Panc1 (cell line): ENCODE measurements around the gene ROBO3. TPM values are rescaled to one million over a fixed set of nuclear protein-coding genes. Genes with fewer than 3 reads are reported as not detected.

Source experiments
- ATAC-seq: fragments of 200-7000 bp; cut with Tn5 transposase; 2 replicates; pipeline ENCODE4 v1.9.1; 2020; ENCODE audit warnings: mild to moderate bottlenecking, moderate library complexity
- BruUV-seq: library from RNA; stranded (reverse); fragments of 400-500 nt; replicated peaks from 2 replicates; lab custom pipeline; 2021; lab: Mats Ljungman, UMichigan
- CTCF ChIA-PET: fragments of 300-600 bp; sonication (Branson Sonifier 250); formaldehyde crosslinking; loops from one replicate; lab custom pipeline; 2022; ENCODE audit warnings: antibody characterized with exemption; lab: Charles Lee
- POLR2A ChIA-PET: fragments of 300-600 bp; sonication (Branson Sonifier 250); formaldehyde crosslinking; loops from one replicate; lab custom pipeline; 2022; ENCODE audit warnings: antibody characterized with exemption; lab: Charles Lee
- DNase-seq: peaks from one replicate; pipeline ENCODE4 v3.0.0-alpha.2; 2010; ENCODE audit warnings: low read depth, low spot score
- H3K27ac ChIP-seq: 2 replicates; pipeline ENCODE4 v1.5.1; 2011; ENCODE audit warnings: mild to moderate bottlenecking, low read length, inconsistent platforms
- H3K27me3 ChIP-seq: fragments of 200-500 bp; sonication (Bioruptor generic); 2 replicates; pipeline ENCODE4 v1.6.0; 2014; ENCODE audit warnings: low read length, inconsistent platforms; ENCODE audit not compliant: control insufficient read depth, insufficient read depth
- H3K36me3 ChIP-seq: fragments of 200-500 bp; sonication (Bioruptor generic); 2 replicates; pipeline ENCODE4 v1.5.1; 2014; ENCODE audit warnings: inconsistent platforms, mild to moderate bottlenecking, low read length, moderate library complexity; ENCODE audit not compliant: control insufficient read depth, insufficient read depth
- H3K4me1 ChIP-seq: 2 replicates; pipeline ENCODE4 v1.5.1; 2011; ENCODE audit warnings: inconsistent platforms, mild to moderate bottlenecking, low read length, moderate library complexity; ENCODE audit not compliant: control insufficient read depth, insufficient read depth
- H3K4me3 ChIP-seq, 2 experiments: 2 replicates each; pipeline ENCODE4 v1.5.1; 2011 to 2012; ENCODE audit warnings: low read depth in 2 of 2, low read length in 2 of 2, mild to moderate bottlenecking in 2 of 2, inconsistent platforms in 1 of 2, moderate library complexity in 1 of 2
- H3K9me3 ChIP-seq: fragments of 200-500 bp; sonication (Bioruptor generic); 2 replicates; pipeline ENCODE4 v1.5.1; 2014; ENCODE audit warnings: low read depth, mild to moderate bottlenecking, inconsistent platforms, low read length, moderate library complexity; ENCODE audit not compliant: control insufficient read depth, insufficient read depth
- POLR2AphosphoS5 ChIP-seq: IDR thresholded peaks from 2 replicates; pipeline ENCODE4 v1.6.1; 2012; ENCODE audit warnings: mild to moderate bottlenecking, low read depth, low read length, moderate library complexity
- SIN3A ChIP-seq: IDR thresholded peaks from 2 replicates; pipeline ENCODE4 v1.6.1; 2012; ENCODE audit warnings: low read depth, mild to moderate bottlenecking, low read length, moderate library complexity, borderline replicate concordance; ENCODE audit not compliant: insufficient read depth
- TCF7L2 ChIP-seq: IDR thresholded peaks from 2 replicates; pipeline ENCODE4 v1.6.1; 2011; ENCODE audit warnings: mild to moderate bottlenecking, low read depth, low read length, inconsistent platforms
- in situ Hi-C: cut with HindIII; loops from 2 replicates; pipeline ENCODE4 v1.10.0; 2016; ENCODE audit warnings: low sequenced_read_pairs, low pct_unique_long_range_greater_than_20kb
- intact Hi-C: fragments of 100-400 bp; cut with micrococcal nuclease; formaldehyde crosslinking; loops from one replicate; pipeline ENCODE4 v1.10.0; 2022; ENCODE audit not compliant: unreplicated experiment
- total RNA-seq: library from RNA; stranded (reverse); gene quantifications from one replicate; pipeline ENCODE4 v1.2.1, GENCODE V29; 2021; ENCODE audit not compliant: unreplicated experiment
- TF ChIP-seq, protein P1 (sequence below), 2 experiments: IDR thresholded peaks; 2 replicates each; pipeline ENCODE4 v1.6.1; 2011 to 2012; ENCODE audit warnings: low read depth in 2 of 2, control low read depth in 1 of 2, low read length in 1 of 2, mild to moderate bottlenecking in 1 of 2, moderate library complexity in 1 of 2; ENCODE audit not compliant: insufficient read depth in 1 of 2
- TF ChIP-seq, protein P2 (sequence below): fragments of 450-650 bp; IDR thresholded peaks from 2 replicates; pipeline ENCODE4 v1.5.1; 2017; ENCODE audit warnings: mild to moderate bottlenecking

ROBO3 gene
- total RNA-seq, 1 experiment from 2014 or later, result 12.0 TPM

DNA sequence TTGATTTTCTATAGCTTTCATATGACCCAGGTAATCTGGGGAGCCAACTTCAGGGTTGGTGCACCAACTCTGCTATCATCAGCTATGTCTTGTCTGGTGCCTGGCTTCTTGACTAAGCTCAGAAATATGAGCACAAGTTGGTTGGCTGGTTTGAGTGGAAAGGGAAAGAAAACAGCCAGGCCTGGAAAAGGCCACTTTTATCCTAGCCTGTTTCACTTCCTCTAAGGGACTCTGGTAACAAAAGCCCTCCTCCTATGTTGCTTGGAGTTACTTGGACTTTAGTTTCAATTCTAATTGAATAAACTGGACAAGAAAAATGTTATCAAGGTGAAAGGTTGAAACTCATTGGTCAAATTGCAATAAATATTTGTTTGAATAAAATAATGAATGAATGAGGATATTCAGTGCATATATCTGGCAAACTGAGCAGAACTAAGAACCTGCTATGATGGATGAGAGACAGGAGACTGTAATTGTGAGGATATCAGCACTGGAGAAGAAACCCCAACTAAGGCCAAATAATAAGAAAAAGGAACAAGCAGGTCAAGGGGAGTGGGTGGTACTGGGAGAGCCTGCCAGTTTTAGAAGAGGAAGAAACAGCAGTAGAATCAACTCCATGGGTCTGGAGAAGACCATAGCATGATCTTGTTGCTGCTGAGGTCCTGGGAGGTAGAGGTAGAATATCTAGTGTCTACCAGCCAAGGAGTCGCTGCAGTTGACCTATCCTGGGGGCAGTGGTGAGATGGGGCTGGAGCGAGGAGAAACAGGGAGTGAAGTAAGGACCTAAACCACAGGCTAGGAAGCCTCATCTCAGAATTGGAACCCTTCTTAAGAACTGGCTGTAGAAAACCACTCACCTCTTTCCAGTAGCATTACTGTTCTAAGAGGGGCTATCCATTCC lies 24.2 kb downstream of the ROBO3 start:
- DNase-seq, result no peak
- Histone ChIP-seq H3K4me3 (no peak overlapping the region), H3K36me3 (no peaks in the 10 kb centered on the region), H3K4me1 (no peaks in the 10 kb centered on the region), H3K27me3 (peaks cover 9% of the 10 kb centered on the region), H3K27ac (no peak overlapping the region), H3K9me3 (no peaks in the 10 kb centered on the region)
- TF ChIP-seq TCF7L2 (no peak), SIN3A (no peak), POLR2AphosphoS5 (no peak)
- TF ChIP-seq, protein P1, sequence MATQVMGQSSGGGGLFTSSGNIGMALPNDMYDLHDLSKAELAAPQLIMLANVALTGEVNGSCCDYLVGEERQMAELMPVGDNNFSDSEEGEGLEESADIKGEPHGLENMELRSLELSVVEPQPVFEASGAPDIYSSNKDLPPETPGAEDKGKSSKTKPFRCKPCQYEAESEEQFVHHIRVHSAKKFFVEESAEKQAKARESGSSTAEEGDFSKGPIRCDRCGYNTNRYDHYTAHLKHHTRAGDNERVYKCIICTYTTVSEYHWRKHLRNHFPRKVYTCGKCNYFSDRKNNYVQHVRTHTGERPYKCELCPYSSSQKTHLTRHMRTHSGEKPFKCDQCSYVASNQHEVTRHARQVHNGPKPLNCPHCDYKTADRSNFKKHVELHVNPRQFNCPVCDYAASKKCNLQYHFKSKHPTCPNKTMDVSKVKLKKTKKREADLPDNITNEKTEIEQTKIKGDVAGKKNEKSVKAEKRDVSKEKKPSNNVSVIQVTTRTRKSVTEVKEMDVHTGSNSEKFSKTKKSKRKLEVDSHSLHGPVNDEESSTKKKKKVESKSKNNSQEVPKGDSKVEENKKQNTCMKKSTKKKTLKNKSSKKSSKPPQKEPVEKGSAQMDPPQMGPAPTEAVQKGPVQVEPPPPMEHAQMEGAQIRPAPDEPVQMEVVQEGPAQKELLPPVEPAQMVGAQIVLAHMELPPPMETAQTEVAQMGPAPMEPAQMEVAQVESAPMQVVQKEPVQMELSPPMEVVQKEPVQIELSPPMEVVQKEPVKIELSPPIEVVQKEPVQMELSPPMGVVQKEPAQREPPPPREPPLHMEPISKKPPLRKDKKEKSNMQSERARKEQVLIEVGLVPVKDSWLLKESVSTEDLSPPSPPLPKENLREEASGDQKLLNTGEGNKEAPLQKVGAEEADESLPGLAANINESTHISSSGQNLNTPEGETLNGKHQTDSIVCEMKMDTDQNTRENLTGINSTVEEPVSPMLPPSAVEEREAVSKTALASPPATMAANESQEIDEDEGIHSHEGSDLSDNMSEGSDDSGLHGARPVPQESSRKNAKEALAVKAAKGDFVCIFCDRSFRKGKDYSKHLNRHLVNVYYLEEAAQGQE (IDR thresholded peaks at IDR 0.05; ENCODE audit: insufficient read depth in 1 of 2, low read depth in 2 of 2, low read length in 1 of 2), result no peak
- TF ChIP-seq, protein P2, sequence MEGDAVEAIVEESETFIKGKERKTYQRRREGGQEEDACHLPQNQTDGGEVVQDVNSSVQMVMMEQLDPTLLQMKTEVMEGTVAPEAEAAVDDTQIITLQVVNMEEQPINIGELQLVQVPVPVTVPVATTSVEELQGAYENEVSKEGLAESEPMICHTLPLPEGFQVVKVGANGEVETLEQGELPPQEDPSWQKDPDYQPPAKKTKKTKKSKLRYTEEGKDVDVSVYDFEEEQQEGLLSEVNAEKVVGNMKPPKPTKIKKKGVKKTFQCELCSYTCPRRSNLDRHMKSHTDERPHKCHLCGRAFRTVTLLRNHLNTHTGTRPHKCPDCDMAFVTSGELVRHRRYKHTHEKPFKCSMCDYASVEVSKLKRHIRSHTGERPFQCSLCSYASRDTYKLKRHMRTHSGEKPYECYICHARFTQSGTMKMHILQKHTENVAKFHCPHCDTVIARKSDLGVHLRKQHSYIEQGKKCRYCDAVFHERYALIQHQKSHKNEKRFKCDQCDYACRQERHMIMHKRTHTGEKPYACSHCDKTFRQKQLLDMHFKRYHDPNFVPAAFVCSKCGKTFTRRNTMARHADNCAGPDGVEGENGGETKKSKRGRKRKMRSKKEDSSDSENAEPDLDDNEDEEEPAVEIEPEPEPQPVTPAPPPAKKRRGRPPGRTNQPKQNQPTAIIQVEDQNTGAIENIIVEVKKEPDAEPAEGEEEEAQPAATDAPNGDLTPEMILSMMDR, result no peak
- ATAC-seq, result no peak
- no TSS peak for BruUV-seq
- intact Hi-C loops (no loop called here), in situ Hi-C loops (no loop called here)
- POLR2A ChIA-PET, result no interaction called here
- CTCF ChIA-PET, result interaction anchor here (0.6 to 1.4 kb wide), 2 partner anchors 13 to 246 kb away, joined by 3 read pairs; no protein-coding TSS in a partner anchor

- intact Hi-C loops, result no loop called here
- CTCF ChIA-PET, result interaction anchor here (0.6 kb wide), 1 partner anchor 247 kb away, joined by 3 read pairs; no protein-coding TSS in a partner anchor
- Histone ChIP-seq H3K9me3 (no peaks in the 10 kb centered on the region), H3K4me1 (no peaks in the 10 kb centered on the region), H3K36me3 (no peaks in the 10 kb centered on the region), H3K27ac (no peak overlapping the region), H3K4me3 (no peak overlapping the region), H3K27me3 (peaks cover 9% of the 10 kb centered on the region)
- POLR2A ChIA-PET, result no interaction called here
- BruUV-seq, result no TSS peak
- ATAC-seq (no peak), DNase-seq (no peak)
- in situ Hi-C loops, result no loop called here
- no peak for TF ChIP-seq TCF7L2
- TF ChIP-seq SIN3A, result no peak
- no peak for TF ChIP-seq POLR2AphosphoS5
- TF ChIP-seq, protein P1 (IDR thresholded peaks at IDR 0.05; ENCODE audit: insufficient read depth in 1 of 2, low read depth in 2 of 2, low read length in 1 of 2), result no peak
- TF ChIP-seq, protein P2, result no peak
Observed at GRCh38 chr11:124890151-124890550, 24.9 kb downstream of the ROBO3 start.
